Measurements from ENCODE around the gene XRCC1. TPM values are rescaled to one million over a fixed set of nuclear protein-coding genes. Genes with fewer than 3 reads are reported as not detected.
"Not testable (repeated sequence)": the region's sequence is repeated elsewhere in the genome, so short reads cannot be mapped to it uniquely, and the experiment has no call there.

XRCC1 gene
- total and polyA plus RNA-seq, 10 of the 15 experiments (the other 5 are each of a cell fraction or from before 2014, with no cell fraction given) = 2.0 to 51.1 (median 33.7) TPM

DNA sequence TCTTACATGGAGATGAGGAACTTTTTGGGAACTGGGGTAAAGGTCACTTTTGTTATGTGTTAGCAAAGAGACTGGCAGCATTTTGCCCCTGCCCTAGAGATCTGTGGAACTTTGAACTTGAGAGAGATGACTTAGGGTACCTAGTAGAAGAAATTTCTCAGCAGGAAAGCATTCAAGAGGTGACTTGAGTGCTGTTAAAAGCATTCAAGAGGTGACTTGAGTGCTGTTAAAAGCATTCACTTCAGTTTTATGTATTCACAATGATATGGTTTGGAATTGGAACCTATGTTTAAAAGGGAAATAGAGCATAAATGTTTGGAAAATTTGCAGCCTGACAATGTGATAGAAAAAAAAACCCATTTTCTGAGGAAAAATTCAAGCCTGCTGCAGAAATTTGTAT lies 62.9 kb downstream of the XRCC1 start:
- H3K9me3 ChIP-seq (replicated peaks; ENCODE audit: control insufficient read depth, insufficient read depth, low read length); H3K4me2 ChIP-seq (ENCODE audit: control insufficient read depth, insufficient read depth); ATAC-seq; intact Hi-C loops (cut with micrococcal nuclease; ENCODE audit: unreplicated experiment); H3K4me1 ChIP-seq (ENCODE audit: control insufficient read depth, insufficient read depth, low read length); H3K27ac ChIP-seq (ENCODE audit: control insufficient read depth, insufficient read depth); H3K4me3 ChIP-seq; POLR2A ChIA-PET; FAIRE-seq; RAD21 ChIA-PET (ENCODE audit: unreplicated experiment); H4K20me1 ChIP-seq (ENCODE audit: control insufficient read depth, insufficient read depth); DNase-seq (ENCODE audit: low read depth, low spot score); H3K27me3 ChIP-seq (replicated peaks in 1 of 2; ENCODE audit: control insufficient read depth in 2 of 2, insufficient read depth in 2 of 2, low read length in 1 of 2); BruUV-seq (replicated peaks); in situ Hi-C loops (cut with MboI); H3K9ac ChIP-seq (ENCODE audit: control insufficient read depth, insufficient read depth, low read length); H2AFZ ChIP-seq (ENCODE audit: control insufficient read depth, low read depth, low read length); SMC1A ChIA-PET (ENCODE audit: uncharacterized antibody, unreplicated experiment); H3K79me2 ChIP-seq (ENCODE audit: control insufficient read depth, insufficient read depth, low read length); H3K36me3 ChIP-seq (ENCODE audit: control insufficient read depth in 2 of 2, insufficient read depth in 2 of 2, low read length in 1 of 2); CTCF ChIA-PET: not testable (repeated sequence)

DNA sequence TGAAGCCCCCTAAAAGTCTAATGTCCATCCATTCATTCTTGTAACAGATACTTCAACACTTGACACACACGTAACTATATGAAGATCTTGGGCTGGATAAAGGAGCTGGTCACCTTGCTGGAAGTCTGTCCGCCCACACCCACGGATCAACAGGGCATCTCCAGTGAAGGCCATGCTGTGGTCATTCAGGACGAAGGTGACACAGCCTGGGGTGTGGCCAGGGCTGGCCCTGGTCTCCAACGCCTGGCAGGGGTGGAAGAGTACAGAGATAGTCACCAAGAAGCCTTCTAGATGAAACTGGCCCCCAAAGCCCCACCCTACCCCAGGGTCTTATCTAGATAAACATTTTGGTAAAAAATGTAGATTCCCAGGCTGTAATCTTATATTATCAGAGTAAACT lies 64.0 kb downstream of the XRCC1 start:
- 82% methylated on average over 5 of the region's 5 CpGs for WGBS (ENCODE audit: insufficient coverage, insufficient replicate concordance, low lambda C conversion rate, missing lambda C conversion rate)
- in situ Hi-C loops (cut with MboI) (no loop called here), intact Hi-C loops (cut with micrococcal nuclease; ENCODE audit: unreplicated experiment) (no loop called here)
- ChIA-PET RAD21 (ENCODE audit: unreplicated experiment) (no interaction called here), SMC1A (ENCODE audit: uncharacterized antibody, unreplicated experiment) (no interaction called here), POLR2A (no interaction called here), CTCF (interaction anchor here (1.2 kb wide), 1 partner anchor 79 kb away, joined by 3 read pairs; no protein-coding TSS in a partner anchor)
- H3K9me3 ChIP-seq (replicated peaks; ENCODE audit: control insufficient read depth, insufficient read depth, low read length) = no peaks in the 10 kb centered on the region; the same call in 2 of the 3 replicates
- H3K4me3 ChIP-seq = no peak overlapping the region
- no peaks in the 10 kb centered on the region for H3K27me3 ChIP-seq (replicated peaks in 1 of 2; ENCODE audit: control insufficient read depth in 2 of 2, insufficient read depth in 2 of 2, low read length in 1 of 2)
- no peaks in the 10 kb centered on the region for H3K79me2 ChIP-seq (ENCODE audit: control insufficient read depth, insufficient read depth, low read length)
- H3K4me2 ChIP-seq (ENCODE audit: control insufficient read depth, insufficient read depth) = no peak overlapping the region
- H3K27ac ChIP-seq (ENCODE audit: control insufficient read depth, insufficient read depth) = no peak overlapping the region
- H3K36me3 ChIP-seq (ENCODE audit: control insufficient read depth in 2 of 2, insufficient read depth in 2 of 2, low read length in 1 of 2) = peaks cover 0 to 5% of the 10 kb centered on the region in 2 experiments; a peak in 2 of 4 replicates
- ATAC-seq (no peak), DNase-seq (ENCODE audit: low read depth, low spot score) (no peak), FAIRE-seq (no peak)
- no peak for TF ChIP-seq DPF2 (IDR thresholded peaks at IDR 0.05)
- TF ChIP-seq ZNF622 (IDR thresholded peaks at IDR 0.05) = no peak
- TF ChIP-seq, protein P1, sequence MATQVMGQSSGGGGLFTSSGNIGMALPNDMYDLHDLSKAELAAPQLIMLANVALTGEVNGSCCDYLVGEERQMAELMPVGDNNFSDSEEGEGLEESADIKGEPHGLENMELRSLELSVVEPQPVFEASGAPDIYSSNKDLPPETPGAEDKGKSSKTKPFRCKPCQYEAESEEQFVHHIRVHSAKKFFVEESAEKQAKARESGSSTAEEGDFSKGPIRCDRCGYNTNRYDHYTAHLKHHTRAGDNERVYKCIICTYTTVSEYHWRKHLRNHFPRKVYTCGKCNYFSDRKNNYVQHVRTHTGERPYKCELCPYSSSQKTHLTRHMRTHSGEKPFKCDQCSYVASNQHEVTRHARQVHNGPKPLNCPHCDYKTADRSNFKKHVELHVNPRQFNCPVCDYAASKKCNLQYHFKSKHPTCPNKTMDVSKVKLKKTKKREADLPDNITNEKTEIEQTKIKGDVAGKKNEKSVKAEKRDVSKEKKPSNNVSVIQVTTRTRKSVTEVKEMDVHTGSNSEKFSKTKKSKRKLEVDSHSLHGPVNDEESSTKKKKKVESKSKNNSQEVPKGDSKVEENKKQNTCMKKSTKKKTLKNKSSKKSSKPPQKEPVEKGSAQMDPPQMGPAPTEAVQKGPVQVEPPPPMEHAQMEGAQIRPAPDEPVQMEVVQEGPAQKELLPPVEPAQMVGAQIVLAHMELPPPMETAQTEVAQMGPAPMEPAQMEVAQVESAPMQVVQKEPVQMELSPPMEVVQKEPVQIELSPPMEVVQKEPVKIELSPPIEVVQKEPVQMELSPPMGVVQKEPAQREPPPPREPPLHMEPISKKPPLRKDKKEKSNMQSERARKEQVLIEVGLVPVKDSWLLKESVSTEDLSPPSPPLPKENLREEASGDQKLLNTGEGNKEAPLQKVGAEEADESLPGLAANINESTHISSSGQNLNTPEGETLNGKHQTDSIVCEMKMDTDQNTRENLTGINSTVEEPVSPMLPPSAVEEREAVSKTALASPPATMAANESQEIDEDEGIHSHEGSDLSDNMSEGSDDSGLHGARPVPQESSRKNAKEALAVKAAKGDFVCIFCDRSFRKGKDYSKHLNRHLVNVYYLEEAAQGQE (IDR thresholded peaks at IDR 0.05; ENCODE audit: low read depth, low read length) = no peak
- no peak overlapping the region for H2AFZ ChIP-seq (ENCODE audit: control insufficient read depth, low read depth, low read length)
- no peaks in the 10 kb centered on the region for H3K4me1 ChIP-seq (ENCODE audit: control insufficient read depth, insufficient read depth, low read length)
- no TSS peak for BruUV-seq (replicated peaks)
- H4K20me1 ChIP-seq (ENCODE audit: control insufficient read depth, insufficient read depth) = no peaks in the 10 kb centered on the region
- H3K9ac ChIP-seq (ENCODE audit: control insufficient read depth, insufficient read depth, low read length) = no peak overlapping the region

Data from GM12878 (cell line).